Keratinocyte (primary cell): ENCODE measurements around the gene PTPRN2. TPM values are rescaled to one million over a fixed set of nuclear protein-coding genes. Genes with fewer than 3 reads are reported as not detected.

ENCODE experiments used
- DNase-seq: peaks from one replicate; pipeline ENCODE4 v3.0.0-alpha.2; 2011; ENCODE audit warnings: low read depth, missing footprints, low spot score
- FAIRE-seq: peaks from 2 replicates; lab custom pipeline; 2011; peaks lifted over from hg19 to GRCh38; lab: Jason Lieb, UNC
- H2AFZ ChIP-seq: 2 replicates; pipeline ENCODE4 v1.6.0; 2012; ENCODE audit warnings: low read length, control low read depth, inconsistent platforms; ENCODE audit not compliant: control insufficient read depth
- H3K27ac ChIP-seq: 2 replicates; pipeline ENCODE4 v1.5.1; 2011; ENCODE audit warnings: low read length; ENCODE audit not compliant: control insufficient read depth, insufficient read depth
- H3K27me3 ChIP-seq: 3 replicates; pipeline ENCODE4 v1.6.0; 2011; ENCODE audit warnings: low read length; ENCODE audit not compliant: control insufficient read depth, insufficient read depth; ENCODE audit errors: extremely low read depth
- H3K36me3 ChIP-seq, 2 experiments: 2 replicates in 1 of 2; 3 replicates in 1 of 2; pipeline ENCODE4 v1.5.1; 2011; ENCODE audit warnings: low read length in 2 of 2, mild to moderate bottlenecking in 1 of 2; ENCODE audit not compliant: control insufficient read depth in 2 of 2, insufficient read depth in 2 of 2; ENCODE audit errors: extremely low read depth in 1 of 2
- H3K4me1 ChIP-seq: 3 replicates; pipeline ENCODE4 v1.5.1; 2011; ENCODE audit warnings: low read length; ENCODE audit not compliant: control insufficient read depth, insufficient read depth; ENCODE audit errors: extremely low read depth
- H3K4me2 ChIP-seq: 3 replicates; pipeline ENCODE4 v1.6.0; 2011; ENCODE audit warnings: low read depth, low read length; ENCODE audit not compliant: control insufficient read depth, insufficient read depth; ENCODE audit errors: extremely low read depth
- H3K4me3 ChIP-seq, 3 experiments: fragments of 200-600 bp in 1 of 3; sonication (generic) in 1 of 3; 2 replicates in 2 of 3; 3 replicates in 1 of 3; pipeline ENCODE4 v1.5.1; 2011 to 2016; ENCODE audit warnings: low read length in 3 of 3, mild to moderate bottlenecking in 3 of 3, control low read depth in 2 of 3, inconsistent platforms in 1 of 3, low read depth in 1 of 3, mixed read lengths in 1 of 3, mixed run types in 1 of 3, moderate library complexity in 1 of 3; ENCODE audit not compliant: control insufficient read depth in 2 of 3, insufficient read depth in 2 of 3; ENCODE audit errors: extremely low read depth in 1 of 3
- H3K79me2 ChIP-seq: 2 replicates; pipeline ENCODE4 v1.6.0; 2012; ENCODE audit warnings: low read length; ENCODE audit not compliant: control insufficient read depth, insufficient read depth
- H3K9ac ChIP-seq: 3 replicates; pipeline ENCODE4 v1.6.0; 2011; ENCODE audit warnings: low read length; ENCODE audit not compliant: control insufficient read depth, insufficient read depth; ENCODE audit errors: extremely low read depth
- H3K9me1 ChIP-seq: 3 replicates; pipeline ENCODE4 v1.6.0; 2011; ENCODE audit warnings: low read length; ENCODE audit not compliant: control insufficient read depth, insufficient read depth; ENCODE audit errors: extremely low read depth
- H3K9me3 ChIP-seq: 2 replicates; pipeline ENCODE4 v1.5.1; 2012; ENCODE audit warnings: low read depth, low read length; ENCODE audit not compliant: control insufficient read depth
- H4K20me1 ChIP-seq: 3 replicates; pipeline ENCODE4 v1.6.0; 2011; ENCODE audit warnings: low read length; ENCODE audit not compliant: control insufficient read depth, insufficient read depth; ENCODE audit errors: extremely low read depth
- EZH2 ChIP-seq: IDR thresholded peaks from one replicate; pipeline ENCODE4 v1.6.1; 2012; ENCODE audit warnings: inconsistent platforms, mild to moderate bottlenecking, low read length, moderate library complexity
- dilution Hi-C: fragments of 300-500 bp; cut with MboI; formaldehyde crosslinking; loops from one replicate; pipeline ENCODE4 v1.7.0; 2020; ENCODE audit warnings: low sequenced_read_pairs; ENCODE audit not compliant: extremely low pct_ligation_motif_present
- polyA plus RNA-seq, 5 experiments: library from polyadenylated mRNA; depleted of rRNA in 3 of 5; stranded (reverse) in 3 of 5; stranded (forward) in 1 of 5; unstranded in 1 of 5; fragments of >200 nt; gene quantifications; 1 replicate in 1 of 5; 2 replicates in 3 of 5; 3 replicates in 1 of 5; pipeline versions ENCODE4 v1.2.1 to v1.2.3, GENCODE V29; 2011 to 2012; ENCODE audit warnings: missing spikeins in 2 of 5, low read depth in 1 of 5, low replicate concordance in 1 of 5
- TF ChIP-seq, protein P1 (sequence below), 3 experiments: IDR thresholded peaks in 1 of 3; conservative IDR thresholded peaks in 1 of 3; optimal IDR thresholded peaks in 1 of 3; 2 replicates in 2 of 3; 3 replicates in 1 of 3; pipeline versions ENCODE3 to v1.5.1; 2011; ENCODE audit warnings: low read length in 3 of 3, mild to moderate bottlenecking in 3 of 3, moderate library complexity in 2 of 3, control low read depth in 1 of 3, inconsistent platforms in 1 of 3; ENCODE audit not compliant: insufficient read depth in 2 of 3; ENCODE audit errors: extremely low read depth in 1 of 3

PTPRN2 gene
- polyA plus RNA-seq, 1 donor (not counting 4 experiments of a cell fraction or from before 2014, with no cell fraction given), result not detected

DNA sequence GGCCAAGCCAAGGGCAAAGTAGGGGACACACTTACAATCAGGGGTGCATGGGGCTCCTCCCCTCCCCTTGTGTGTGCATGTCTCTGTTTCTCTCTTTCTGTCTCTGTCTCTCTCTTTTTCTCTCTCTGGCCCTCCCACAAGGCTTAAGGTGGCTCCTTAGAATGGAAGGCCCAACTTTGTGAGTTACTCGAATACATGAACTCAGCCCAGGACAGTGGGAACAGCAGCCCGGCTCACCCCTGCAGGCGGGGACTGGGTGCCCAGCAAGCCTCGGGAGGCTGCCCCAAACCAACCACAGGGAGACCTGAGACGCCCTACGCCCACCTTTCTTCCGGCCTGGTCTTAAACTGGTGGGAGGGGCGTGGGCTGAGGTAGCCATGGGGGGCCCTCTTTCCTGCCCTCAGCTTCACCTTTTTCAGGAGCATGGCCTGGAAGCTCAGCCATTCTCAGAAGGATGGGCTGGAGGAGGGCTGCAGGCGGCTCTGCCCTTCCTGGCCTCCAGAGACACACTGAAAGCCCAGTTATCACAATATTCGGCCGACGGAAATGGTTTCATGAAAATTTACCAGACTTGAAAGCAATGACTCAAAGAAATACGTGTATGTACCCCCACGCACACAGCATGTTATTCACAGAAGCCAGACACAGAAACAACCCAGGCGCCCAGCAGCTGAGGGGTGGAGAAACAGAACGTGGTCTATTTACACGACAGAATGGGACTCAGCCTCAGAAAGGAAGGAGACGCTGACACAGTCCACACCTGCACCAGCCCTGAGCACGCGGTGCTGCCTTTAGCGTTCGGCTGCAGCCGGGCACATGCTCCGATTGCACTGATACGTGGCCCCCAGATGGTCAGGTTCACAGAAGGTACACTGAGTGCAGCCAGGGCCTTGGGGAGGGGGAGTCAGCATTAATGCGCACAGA is 229.5 kb downstream of the PTPRN2 start:
- H3K79me2 ChIP-seq, result no peaks in the 10 kb centered on the region
- no peaks in the 10 kb centered on the region for H3K36me3 ChIP-seq
- H3K27ac ChIP-seq, result no peak overlapping the region
- DNase-seq (no peak), FAIRE-seq (no peak)
- TF ChIP-seq EZH2, result no peak
- TF ChIP-seq, protein P1, sequence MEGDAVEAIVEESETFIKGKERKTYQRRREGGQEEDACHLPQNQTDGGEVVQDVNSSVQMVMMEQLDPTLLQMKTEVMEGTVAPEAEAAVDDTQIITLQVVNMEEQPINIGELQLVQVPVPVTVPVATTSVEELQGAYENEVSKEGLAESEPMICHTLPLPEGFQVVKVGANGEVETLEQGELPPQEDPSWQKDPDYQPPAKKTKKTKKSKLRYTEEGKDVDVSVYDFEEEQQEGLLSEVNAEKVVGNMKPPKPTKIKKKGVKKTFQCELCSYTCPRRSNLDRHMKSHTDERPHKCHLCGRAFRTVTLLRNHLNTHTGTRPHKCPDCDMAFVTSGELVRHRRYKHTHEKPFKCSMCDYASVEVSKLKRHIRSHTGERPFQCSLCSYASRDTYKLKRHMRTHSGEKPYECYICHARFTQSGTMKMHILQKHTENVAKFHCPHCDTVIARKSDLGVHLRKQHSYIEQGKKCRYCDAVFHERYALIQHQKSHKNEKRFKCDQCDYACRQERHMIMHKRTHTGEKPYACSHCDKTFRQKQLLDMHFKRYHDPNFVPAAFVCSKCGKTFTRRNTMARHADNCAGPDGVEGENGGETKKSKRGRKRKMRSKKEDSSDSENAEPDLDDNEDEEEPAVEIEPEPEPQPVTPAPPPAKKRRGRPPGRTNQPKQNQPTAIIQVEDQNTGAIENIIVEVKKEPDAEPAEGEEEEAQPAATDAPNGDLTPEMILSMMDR (optimal IDR thresholded peaks at IDR 0.05 in 1 of 3, IDR thresholded peaks at IDR 0.05 in 1 of 3, conservative IDR thresholded peaks at IDR 0.05 in 1 of 3; ENCODE audit: extremely low read depth in 1 of 3, insufficient read depth in 2 of 3, low read length in 3 of 3), result no peak
- H3K9me1 ChIP-seq, result no peaks in the 10 kb centered on the region
- no peak overlapping the region for H2AFZ ChIP-seq
- H3K4me3 ChIP-seq, result no peak overlapping the region
- no peak overlapping the region for H3K4me2 ChIP-seq
- H3K27me3 ChIP-seq, result no peaks in the 10 kb centered on the region
- no peaks in the 10 kb centered on the region for H4K20me1 ChIP-seq
- H3K9me3 ChIP-seq, result peaks cover 10% of the 10 kb centered on the region
- no peak overlapping the region for H3K9ac ChIP-seq
- dilution Hi-C loops, result no loop called here
- H3K4me1 ChIP-seq, result no peaks in the 10 kb centered on the region

DNA sequence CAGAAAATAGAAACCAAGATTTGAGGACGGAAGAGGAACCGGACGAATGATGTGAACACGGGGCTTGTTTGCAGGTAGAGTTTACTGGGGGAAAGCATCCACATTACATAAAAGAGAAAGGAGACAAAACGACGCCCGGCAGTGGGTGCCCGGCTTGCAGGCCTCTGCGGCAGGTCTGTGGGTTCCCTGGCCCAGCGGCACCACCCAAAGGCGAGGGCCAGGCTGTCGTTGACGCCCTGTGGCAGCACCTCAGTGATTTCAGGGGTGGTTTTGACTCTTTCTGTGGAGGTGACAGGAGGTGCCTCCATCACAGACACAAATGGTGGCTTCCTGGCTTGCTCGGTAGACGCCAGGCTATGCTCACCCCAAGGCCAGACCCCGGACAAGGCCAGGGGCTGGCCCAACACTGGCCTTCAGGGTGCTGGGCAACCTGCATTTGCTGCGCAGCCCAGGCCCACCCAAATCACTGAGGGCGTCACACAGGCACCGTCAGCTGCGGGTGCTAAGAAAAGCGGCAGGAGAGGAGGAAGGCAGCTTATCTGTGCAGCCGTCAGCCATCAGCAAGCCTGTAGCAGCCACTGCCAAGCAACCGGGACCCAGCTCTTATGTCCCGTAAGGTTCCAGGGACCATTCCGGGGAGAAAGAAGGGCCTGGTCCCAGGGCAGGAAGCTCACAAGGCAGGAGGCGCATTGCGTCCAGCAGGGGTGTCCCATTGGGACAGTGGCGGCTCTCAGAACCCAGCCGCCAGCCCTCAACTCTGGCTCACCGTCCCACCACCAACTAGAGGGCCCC is 230.3 kb downstream of the PTPRN2 start:
- dilution Hi-C loops, result no loop called here
- Histone ChIP-seq H3K4me3 (no peak overlapping the region), H3K79me2 (no peaks in the 10 kb centered on the region), H3K4me2 (no peak overlapping the region), H3K9ac (no peak overlapping the region), H3K9me3 (peaks cover 7% of the 10 kb centered on the region), H3K27me3 (no peaks in the 10 kb centered on the region), H3K4me1 (no peaks in the 10 kb centered on the region), H3K27ac (no peak overlapping the region), H4K20me1 (no peaks in the 10 kb centered on the region), H2AFZ (no peak overlapping the region), H3K36me3 (no peaks in the 10 kb centered on the region), H3K9me1 (no peaks in the 10 kb centered on the region)
- TF ChIP-seq, protein P1 (optimal IDR thresholded peaks at IDR 0.05 in 1 of 3, IDR thresholded peaks at IDR 0.05 in 1 of 3, conservative IDR thresholded peaks at IDR 0.05 in 1 of 3; ENCODE audit: extremely low read depth in 1 of 3, insufficient read depth in 2 of 3, low read length in 3 of 3), result no peak
- TF ChIP-seq EZH2, result no peak
- DNase-seq (no peak), FAIRE-seq (no peak)
